HG03521 (cell line): Measurements from ENCODE around the gene RPGR.
A peak's percentile ranks its signal among the peaks of the same experiment; 100 is the strongest.

Experiments used
- ATAC-seq: cut with Tn5 transposase; IDR thresholded peaks from one replicate; pipeline ENCODE4 v1.9.1; 2021; ENCODE audit warnings: mild to moderate bottlenecking, moderate library complexity; ENCODE audit not compliant: unreplicated experiment

RPGR gene

GRCh38 chrX:38326086-38326485, 1.2 kb downstream of the RPGR start:
- ATAC-seq = no peak

- no peak for ATAC-seq
Measured at GRCh38 chrX:38320819-38321218, 6.5 kb downstream of the RPGR start.

- no peak for ATAC-seq
Measured at GRCh38 chrX:38318606-38319005, 8.7 kb downstream of the RPGR start.

GRCh38 chrX:38318196-38318595, 9.1 kb downstream of the RPGR start:
- no peak for ATAC-seq

DNA sequence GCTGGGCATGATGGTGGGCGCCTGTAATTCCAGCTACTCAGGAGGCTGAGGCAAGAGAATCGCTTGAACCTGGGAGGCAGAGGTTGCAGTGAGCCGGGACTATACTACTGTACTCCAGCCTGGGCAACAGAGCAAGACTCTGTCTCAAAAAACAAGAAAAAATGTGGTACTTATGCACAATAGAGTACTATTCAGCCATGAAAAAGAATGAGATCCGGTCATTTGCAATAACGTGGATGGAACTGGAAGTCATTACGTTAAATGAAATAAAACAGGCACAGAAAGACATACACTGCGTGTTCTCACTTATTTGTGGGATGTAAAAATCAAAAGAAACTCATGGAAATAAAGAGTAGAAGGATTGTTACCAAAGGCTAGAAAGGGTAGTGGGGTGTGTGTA, 12.1 kb downstream of the RPGR start:
- ATAC-seq = no peak

- no peak for ATAC-seq
Measured at GRCh38 chrX:38313190-38313589, 14.1 kb downstream of the RPGR start.

GRCh38 chrX:38312436-38312835, 14.9 kb downstream of the RPGR start:
- ATAC-seq = no peak

DNA sequence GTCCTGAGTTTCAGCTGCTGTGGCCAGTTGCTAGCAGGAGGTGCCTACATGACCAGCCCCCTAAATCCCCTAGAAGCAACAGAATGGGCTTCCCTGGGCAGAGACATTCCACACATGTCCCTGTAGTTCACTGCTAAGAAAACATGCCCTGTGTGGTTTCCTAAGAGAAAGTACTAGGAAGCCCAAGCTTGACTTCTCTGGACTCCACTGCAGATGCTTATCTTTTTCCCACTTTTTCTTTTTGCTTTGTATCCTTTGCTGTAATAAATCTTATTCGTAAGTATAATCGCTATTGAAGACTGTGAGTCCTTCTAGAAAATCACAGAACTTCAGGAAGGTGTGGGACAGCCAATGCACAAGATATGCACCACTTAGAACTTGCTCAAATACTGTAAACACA, 15.6 kb downstream of the RPGR start:
- no peak for ATAC-seq

DNA sequence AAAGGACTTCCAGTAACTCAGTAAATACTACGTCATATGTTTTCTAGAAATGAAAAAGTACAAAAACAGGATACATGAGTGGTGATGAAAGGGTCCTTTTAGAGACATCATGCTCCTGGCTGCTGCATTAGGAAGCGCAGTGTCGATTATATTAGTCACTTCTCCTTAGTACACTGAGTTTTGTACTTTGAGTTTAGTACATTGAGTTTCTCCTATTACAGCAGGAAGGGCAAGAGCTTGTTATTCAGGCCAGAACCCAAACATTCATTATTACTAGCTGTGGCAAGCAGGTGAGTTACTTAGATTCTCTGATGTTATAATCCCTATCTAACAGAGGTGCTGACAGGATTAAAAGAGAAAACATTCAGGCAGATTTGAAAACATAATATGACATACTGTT, 21.3 kb downstream of the RPGR start:
- ATAC-seq = no peak

DNA sequence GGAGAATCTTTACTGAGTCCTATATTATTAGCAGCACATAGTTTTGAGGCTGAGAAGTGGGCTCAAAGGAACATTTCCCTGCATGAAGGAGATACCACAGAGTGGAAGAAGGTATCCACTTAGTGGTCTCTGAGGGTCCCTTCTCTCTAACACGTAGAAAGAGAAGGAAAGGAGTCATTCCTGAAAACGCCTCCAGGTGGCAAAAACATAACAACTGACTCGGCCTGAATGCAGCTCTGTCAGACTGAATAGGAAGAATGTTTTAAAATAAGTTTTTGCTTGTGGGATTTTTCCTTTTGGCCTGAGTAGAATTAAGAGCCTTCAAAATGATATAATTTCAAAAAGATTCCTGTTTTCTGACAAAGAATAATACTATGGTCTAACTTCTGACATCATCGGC, 23.3 kb downstream of the RPGR start:
- ATAC-seq = no peak

- no peak for ATAC-seq
Measured at GRCh38 chrX:38293741-38294140, 33.6 kb downstream of the RPGR start.

GRCh38 chrX:38287674-38288073, 39.6 kb downstream of the RPGR start:
- no peak for ATAC-seq

DNA sequence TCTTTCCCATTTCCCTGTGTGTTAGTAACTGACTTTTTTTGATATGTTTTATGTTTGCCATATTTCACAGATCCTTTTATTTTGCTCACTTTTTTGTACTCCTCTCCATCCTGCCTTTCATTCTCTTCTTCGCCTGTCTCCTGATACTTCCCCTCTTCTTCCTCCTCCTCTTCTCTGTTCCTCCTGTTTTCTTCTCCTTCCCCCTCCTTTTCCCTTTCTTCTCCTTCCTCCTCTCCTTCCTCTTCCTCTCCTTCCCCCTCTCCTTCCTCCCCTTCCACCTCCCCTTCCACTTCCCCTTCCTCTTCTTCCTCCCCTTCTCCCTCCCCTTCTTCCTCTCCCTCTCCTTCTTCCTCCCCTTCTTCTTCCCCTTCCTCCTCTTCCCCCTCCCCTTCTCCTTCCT, 41.7 kb downstream of the RPGR start:
- ATAC-seq = no peak

DNA sequence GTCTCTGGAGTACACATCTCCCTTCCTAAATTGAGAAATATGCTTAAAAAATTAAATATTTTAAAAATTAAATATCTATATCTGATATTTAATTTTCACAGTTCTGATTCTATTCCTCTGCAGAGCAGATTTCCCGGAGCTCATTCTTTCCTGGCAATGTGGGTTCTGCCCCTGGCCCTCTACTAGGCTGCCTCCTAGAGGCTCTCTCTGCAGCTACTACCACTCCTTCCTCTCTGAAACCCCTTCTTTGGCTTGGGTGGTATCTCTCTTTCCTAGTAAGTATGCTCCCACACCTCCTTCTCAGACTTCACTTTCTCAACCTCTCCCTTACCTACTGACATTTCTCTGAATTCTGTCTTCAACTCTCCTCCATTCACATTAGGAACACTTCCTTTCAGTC, 45.3 kb downstream of the RPGR start:
- ATAC-seq = no peak

DNA sequence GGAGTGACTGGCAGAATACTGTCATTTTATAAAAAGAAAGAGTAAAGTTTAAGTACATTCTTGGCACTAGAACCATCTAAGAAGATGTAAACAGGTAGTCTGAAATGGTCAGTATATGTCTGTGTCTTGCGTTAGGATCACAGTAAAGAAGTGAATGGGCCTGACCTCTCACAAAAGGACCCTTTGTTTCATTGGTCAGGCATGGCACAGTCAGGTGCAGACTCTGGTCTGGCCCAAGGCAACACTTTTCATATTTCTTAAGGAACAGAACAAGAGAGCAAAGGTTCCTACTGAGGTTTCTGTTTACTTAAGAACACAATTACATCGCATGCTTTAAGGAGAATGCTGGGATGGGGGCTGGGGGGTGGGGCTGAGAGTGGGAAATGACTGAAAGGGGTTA, 48.1 kb downstream of the RPGR start:
- ATAC-seq = no peak

- no peak for ATAC-seq
Measured at GRCh38 chrX:38278682-38279081, 48.6 kb downstream of the RPGR start.

- ATAC-seq = no peak
Measured at GRCh38 chrX:38277802-38278201, 49.5 kb downstream of the RPGR start.

DNA sequence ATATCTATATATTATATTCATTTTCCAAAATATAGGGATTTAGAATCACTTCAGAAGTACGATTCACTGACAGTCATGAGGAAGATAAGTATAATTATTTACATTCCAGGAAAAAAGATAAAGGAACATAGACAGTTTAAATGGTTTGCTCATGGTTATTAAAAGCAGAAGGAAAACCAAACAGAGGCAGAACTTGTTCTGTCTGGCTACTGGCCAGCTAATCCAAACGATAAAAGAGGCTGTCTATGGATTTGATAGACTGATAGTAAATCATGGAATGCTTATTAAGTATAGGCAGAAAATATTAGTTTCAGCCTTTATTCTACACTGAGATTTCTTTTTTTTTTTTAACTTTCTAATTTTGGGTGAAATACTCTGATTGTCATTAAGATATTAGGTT, 50.2 kb downstream of the RPGR start:
- no peak for ATAC-seq

GRCh38 chrX:38276089-38276488, 51.2 kb downstream of the RPGR start:
- ATAC-seq = no peak

GRCh38 chrX:38275615-38276014, 51.7 kb downstream of the RPGR start:
- ATAC-seq = no peak

DNA sequence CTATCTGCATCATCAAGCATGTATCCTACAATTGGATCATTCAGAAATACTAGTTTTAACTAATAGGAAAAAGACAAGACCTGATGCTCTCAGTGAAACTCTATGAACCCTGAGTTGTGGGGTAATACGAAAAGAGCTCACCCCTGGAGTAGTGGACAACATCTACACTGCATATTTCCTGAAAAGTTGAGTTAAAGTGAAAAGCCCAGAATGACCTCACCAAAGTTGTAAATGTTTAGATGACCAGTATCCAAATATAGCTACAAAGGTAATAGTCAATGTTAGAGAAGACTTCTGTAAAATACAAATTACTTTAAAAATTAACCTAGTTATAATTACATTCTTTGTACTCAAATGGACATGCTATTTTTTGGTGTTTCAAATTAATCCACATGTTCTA, 53.9 kb downstream of the RPGR start:
- ATAC-seq = peak; percentile 48

- no peak for ATAC-seq
Measured at GRCh38 chrX:38271154-38271716, 56.1 kb downstream of the RPGR start.

DNA sequence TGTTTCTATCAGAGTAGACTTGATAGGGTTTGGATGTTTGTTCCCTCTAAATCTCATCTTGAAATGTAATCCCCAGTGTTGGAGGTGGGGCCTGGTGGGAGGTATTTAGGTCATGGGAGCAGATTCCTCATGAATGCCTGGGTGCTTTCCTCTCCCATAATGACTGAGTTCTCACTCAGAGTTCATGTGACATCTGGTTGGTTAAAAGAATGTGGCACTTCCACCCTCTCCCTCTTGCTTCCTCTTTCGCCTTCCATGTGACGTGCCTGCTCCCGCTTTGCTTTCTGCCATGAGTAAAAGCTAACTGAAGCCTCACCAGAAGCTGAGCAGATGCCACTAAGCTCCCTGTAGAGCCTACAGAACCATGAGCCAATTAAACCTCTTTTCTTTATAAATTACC, 59.3 kb downstream of the RPGR start:
- no peak for ATAC-seq
